GM12878 (cell line): ENCODE data around the gene LILRB1. TPM values are rescaled to one million over a fixed set of nuclear protein-coding genes. Genes with fewer than 3 reads are reported as not detected.
A peak's percentile ranks its signal among the peaks of the same experiment; 100 is the strongest.

Experiments used
- CBX3 ChIP-seq: fragments of 200-600 bp; sonication (generic); IDR thresholded peaks from 2 replicates; pipeline ENCODE4 v1.6.1; 2016; ENCODE audit warnings: low read depth, borderline replicate concordance
- CEBPB ChIP-seq, 2 experiments: fragments of 150-350 bp in 1 of 2; IDR thresholded peaks; 2 replicates each; pipeline ENCODE4 v1.6.1; 2012 to 2014; ENCODE audit warnings: low read depth in 2 of 2, low read length in 2 of 2, borderline replicate concordance in 1 of 2, inconsistent platforms in 1 of 2
- EED ChIP-seq: sonication (generic); IDR thresholded peaks from 2 replicates; pipeline ENCODE4 v1.6.1; 2016; ENCODE audit warnings: antibody characterized with exemption, low read depth
- HDAC2 ChIP-seq: fragments of 200-600 bp; sonication (generic); IDR thresholded peaks from 2 replicates; pipeline ENCODE4 v1.6.1; 2017
- IKZF1 ChIP-seq: fragments of 450-650 bp; conservative IDR thresholded peaks from 2 replicates; pipeline ENCODE4 v1.6.1; 2017; ENCODE audit warnings: antibody characterized with exemption, mild to moderate bottlenecking
- KDM1A ChIP-seq: fragments of 200-600 bp; sonication (generic); IDR thresholded peaks from 2 replicates; pipeline ENCODE4 v1.6.1; 2016; ENCODE audit warnings: borderline replicate concordance
- MXI1 ChIP-seq: fragments of 150-350 bp; IDR thresholded peaks from 2 replicates; pipeline ENCODE4 v1.6.1; 2011; ENCODE audit warnings: low read depth, mild to moderate bottlenecking, inconsistent platforms, low read length, improper control_type of control experiment
- NFYA ChIP-seq: IDR thresholded peaks from 2 replicates; pipeline ENCODE4 v1.6.1; 2011; ENCODE audit warnings: low read depth, mild to moderate bottlenecking, low read length, improper control_type of control experiment, borderline replicate concordance
- SIX5 ChIP-seq: IDR thresholded peaks from 2 replicates; pipeline ENCODE4 v1.6.1; 2011; ENCODE audit warnings: mild to moderate bottlenecking, low read depth, low read length, moderate library complexity; ENCODE audit not compliant: severe bottlenecking
- TARDBP ChIP-seq: IDR thresholded peaks from 2 replicates; pipeline ENCODE4 v1.6.1; 2016; ENCODE audit warnings: borderline replicate concordance
- YBX1 ChIP-seq: fragments of 450-650 bp; IDR thresholded peaks from 2 replicates; pipeline ENCODE4 v1.6.1; 2016; ENCODE audit warnings: antibody characterized with exemption
- ZNF207 ChIP-seq: fragments of 450-650 bp; IDR thresholded peaks from 2 replicates; pipeline ENCODE4 v1.6.1; 2014; ENCODE audit warnings: antibody characterized with exemption, mild to moderate bottlenecking, borderline replicate concordance
- ZNF24 ChIP-seq: fragments of 450-650 bp; IDR thresholded peaks from 2 replicates; pipeline ENCODE4 v1.6.1; 2017; ENCODE audit warnings: antibody characterized with exemption, mild to moderate bottlenecking
- polyA plus RNA-seq, 11 experiments: library from polyadenylated mRNA; depleted of rRNA in 4 of 11; unstranded in 6 of 11; stranded (reverse) in 5 of 11; fragments of >200 nt; fragmentation: Nextera tagmentation in 4 of 11; fragmentation: Illumina TruSeq in 1 of 11; extraction: Ambion mirVana in 4 of 11; extraction: Trizol in 1 of 11; gene quantifications; 1 replicate in 1 of 11; 2 replicates in 10 of 11; pipeline versions ENCODE4 v1.2.1 to v1.2.3, GENCODE V29; 2011 to 2016; ENCODE audit warnings: inconsistent platforms in 2 of 11, missing spikeins in 2 of 11, low read depth in 1 of 11
- total RNA-seq, 4 experiments: library from RNA; depleted of rRNA in 3 of 4; stranded (reverse); fragments of >200 nt in 3 of 4; fragmentation: Illumina TruSeq in 1 of 4; extraction: Trizol in 1 of 4; gene quantifications; 2 replicates each; pipeline versions ENCODE4 v1.2.1 to v1.2.3, GENCODE V29; 2013 to 2021
- TF ChIP-seq, protein P1 (sequence below): fragments of 450-650 bp; IDR thresholded peaks from 2 replicates; pipeline ENCODE4 v1.6.1; 2017; ENCODE audit warnings: low read depth, mild to moderate bottlenecking, moderate library complexity
- TF ChIP-seq, protein P2 (sequence below): fragments of 150-350 bp; IDR thresholded peaks from 2 replicates; pipeline ENCODE4 v1.6.1; 2016; ENCODE audit warnings: low read depth, low read length
- TF ChIP-seq, protein P3 (sequence below): fragments of 450-650 bp; IDR thresholded peaks from 2 replicates; pipeline ENCODE4 v1.6.1; 2017; ENCODE audit warnings: antibody characterized with exemption, mild to moderate bottlenecking, moderate library complexity
- TF ChIP-seq, protein P4 (sequence below): fragments of 150-350 bp; IDR thresholded peaks from 2 replicates; pipeline ENCODE4 v1.6.1; 2014; ENCODE audit warnings: mild to moderate bottlenecking, low read depth, low read length
- TF ChIP-seq, protein P5 (sequence below): fragments of 450-650 bp; IDR thresholded peaks from 2 replicates; pipeline ENCODE4 v1.6.1; 2016; ENCODE audit warnings: mild to moderate bottlenecking

Gene LILRB1
- total and polyA plus RNA-seq, 10 of the 15 experiments (the other 5 are each of a cell fraction or from before 2014, with no cell fraction given), result 4.9 to 92.2 (median 50.1) TPM

DNA sequence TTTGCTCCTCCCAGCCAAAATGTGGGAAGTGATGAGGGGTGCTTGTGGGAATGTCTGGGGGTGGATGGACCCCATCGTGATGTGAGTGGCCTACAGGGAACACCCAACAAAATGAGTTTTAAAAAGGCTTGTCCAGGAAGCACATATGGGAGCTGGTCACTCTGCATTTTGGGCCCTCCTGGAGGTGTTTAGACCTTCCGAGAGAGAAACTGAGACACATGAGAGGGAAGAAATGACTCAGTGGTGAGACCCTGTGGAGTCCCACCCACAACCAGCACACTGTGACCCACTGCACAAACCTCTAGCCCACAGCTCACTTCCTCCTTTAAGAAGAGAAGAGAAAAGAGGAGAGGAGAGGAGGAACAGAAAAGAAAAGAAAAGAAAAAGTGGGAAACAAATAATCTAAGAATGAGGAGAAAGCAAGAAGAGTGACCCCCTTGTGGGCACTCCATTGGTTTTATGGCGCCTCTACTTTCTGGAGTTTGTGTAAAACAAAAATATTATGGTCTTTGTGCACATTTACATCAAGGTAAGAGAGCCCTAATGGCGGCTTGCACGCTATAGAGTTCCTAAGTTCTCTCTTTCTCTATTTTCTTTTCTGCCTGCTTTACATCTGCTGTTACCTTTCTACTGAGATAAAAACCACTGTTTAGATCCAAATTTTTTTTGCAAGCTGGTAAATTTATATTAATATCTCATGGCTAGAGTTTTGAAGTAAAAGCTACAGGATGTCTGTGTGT is 13.3 kb upstream of the LILRB1 start (continued):
- TF ChIP-seq, protein P1, sequence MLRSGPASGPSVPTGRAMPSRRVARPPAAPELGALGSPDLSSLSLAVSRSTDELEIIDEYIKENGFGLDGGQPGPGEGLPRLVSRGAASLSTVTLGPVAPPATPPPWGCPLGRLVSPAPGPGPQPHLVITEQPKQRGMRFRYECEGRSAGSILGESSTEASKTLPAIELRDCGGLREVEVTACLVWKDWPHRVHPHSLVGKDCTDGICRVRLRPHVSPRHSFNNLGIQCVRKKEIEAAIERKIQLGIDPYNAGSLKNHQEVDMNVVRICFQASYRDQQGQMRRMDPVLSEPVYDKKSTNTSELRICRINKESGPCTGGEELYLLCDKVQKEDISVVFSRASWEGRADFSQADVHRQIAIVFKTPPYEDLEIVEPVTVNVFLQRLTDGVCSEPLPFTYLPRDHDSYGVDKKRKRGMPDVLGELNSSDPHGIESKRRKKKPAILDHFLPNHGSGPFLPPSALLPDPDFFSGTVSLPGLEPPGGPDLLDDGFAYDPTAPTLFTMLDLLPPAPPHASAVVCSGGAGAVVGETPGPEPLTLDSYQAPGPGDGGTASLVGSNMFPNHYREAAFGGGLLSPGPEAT, result peak; percentile 96
- TF ChIP-seq YBX1 (no peak), CEBPB (IDR thresholded peaks at IDR 0.05; ENCODE audit: borderline replicate concordance in 1 of 2, low read depth in 2 of 2, low read length in 2 of 2) (no peak), NFYA (no peak), EED (peak; percentile 91), SIX5 (no peak), HDAC2 (no peak), IKZF1 (peak; percentile 92), ZNF207 (no peak), KDM1A (no peak), ZNF24 (peak; percentile 82), MXI1 (peak; percentile 60; the same call in 1 of the 2 replicates), CBX3 (no peak), TARDBP (no peak)
- TF ChIP-seq, protein P2, sequence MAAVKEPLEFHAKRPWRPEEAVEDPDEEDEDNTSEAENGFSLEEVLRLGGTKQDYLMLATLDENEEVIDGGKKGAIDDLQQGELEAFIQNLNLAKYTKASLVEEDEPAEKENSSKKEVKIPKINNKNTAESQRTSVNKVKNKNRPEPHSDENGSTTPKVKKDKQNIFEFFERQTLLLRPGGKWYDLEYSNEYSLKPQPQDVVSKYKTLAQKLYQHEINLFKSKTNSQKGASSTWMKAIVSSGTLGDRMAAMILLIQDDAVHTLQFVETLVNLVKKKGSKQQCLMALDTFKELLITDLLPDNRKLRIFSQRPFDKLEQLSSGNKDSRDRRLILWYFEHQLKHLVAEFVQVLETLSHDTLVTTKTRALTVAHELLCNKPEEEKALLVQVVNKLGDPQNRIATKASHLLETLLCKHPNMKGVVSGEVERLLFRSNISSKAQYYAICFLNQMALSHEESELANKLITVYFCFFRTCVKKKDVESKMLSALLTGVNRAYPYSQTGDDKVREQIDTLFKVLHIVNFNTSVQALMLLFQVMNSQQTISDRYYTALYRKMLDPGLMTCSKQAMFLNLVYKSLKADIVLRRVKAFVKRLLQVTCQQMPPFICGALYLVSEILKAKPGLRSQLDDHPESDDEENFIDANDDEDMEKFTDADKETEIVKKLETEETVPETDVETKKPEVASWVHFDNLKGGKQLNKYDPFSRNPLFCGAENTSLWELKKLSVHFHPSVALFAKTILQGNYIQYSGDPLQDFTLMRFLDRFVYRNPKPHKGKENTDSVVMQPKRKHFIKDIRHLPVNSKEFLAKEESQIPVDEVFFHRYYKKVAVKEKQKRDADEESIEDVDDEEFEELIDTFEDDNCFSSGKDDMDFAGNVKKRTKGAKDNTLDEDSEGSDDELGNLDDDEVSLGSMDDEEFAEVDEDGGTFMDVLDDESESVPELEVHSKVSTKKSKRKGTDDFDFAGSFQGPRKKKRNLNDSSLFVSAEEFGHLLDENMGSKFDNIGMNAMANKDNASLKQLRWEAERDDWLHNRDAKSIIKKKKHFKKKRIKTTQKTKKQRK, result peak; percentile 25; the same call in 1 of the 2 replicates
- TF ChIP-seq, protein P3, sequence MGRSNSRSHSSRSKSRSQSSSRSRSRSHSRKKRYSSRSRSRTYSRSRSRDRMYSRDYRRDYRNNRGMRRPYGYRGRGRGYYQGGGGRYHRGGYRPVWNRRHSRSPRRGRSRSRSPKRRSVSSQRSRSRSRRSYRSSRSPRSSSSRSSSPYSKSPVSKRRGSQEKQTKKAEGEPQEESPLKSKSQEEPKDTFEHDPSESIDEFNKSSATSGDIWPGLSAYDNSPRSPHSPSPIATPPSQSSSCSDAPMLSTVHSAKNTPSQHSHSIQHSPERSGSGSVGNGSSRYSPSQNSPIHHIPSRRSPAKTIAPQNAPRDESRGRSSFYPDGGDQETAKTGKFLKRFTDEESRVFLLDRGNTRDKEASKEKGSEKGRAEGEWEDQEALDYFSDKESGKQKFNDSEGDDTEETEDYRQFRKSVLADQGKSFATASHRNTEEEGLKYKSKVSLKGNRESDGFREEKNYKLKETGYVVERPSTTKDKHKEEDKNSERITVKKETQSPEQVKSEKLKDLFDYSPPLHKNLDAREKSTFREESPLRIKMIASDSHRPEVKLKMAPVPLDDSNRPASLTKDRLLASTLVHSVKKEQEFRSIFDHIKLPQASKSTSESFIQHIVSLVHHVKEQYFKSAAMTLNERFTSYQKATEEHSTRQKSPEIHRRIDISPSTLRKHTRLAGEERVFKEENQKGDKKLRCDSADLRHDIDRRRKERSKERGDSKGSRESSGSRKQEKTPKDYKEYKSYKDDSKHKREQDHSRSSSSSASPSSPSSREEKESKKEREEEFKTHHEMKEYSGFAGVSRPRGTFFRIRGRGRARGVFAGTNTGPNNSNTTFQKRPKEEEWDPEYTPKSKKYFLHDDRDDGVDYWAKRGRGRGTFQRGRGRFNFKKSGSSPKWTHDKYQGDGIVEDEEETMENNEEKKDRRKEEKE, result no peak
- TF ChIP-seq, protein P4, sequence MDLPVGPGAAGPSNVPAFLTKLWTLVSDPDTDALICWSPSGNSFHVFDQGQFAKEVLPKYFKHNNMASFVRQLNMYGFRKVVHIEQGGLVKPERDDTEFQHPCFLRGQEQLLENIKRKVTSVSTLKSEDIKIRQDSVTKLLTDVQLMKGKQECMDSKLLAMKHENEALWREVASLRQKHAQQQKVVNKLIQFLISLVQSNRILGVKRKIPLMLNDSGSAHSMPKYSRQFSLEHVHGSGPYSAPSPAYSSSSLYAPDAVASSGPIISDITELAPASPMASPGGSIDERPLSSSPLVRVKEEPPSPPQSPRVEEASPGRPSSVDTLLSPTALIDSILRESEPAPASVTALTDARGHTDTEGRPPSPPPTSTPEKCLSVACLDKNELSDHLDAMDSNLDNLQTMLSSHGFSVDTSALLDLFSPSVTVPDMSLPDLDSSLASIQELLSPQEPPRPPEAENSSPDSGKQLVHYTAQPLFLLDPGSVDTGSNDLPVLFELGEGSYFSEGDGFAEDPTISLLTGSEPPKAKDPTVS, result no peak
- TF ChIP-seq, protein P5, sequence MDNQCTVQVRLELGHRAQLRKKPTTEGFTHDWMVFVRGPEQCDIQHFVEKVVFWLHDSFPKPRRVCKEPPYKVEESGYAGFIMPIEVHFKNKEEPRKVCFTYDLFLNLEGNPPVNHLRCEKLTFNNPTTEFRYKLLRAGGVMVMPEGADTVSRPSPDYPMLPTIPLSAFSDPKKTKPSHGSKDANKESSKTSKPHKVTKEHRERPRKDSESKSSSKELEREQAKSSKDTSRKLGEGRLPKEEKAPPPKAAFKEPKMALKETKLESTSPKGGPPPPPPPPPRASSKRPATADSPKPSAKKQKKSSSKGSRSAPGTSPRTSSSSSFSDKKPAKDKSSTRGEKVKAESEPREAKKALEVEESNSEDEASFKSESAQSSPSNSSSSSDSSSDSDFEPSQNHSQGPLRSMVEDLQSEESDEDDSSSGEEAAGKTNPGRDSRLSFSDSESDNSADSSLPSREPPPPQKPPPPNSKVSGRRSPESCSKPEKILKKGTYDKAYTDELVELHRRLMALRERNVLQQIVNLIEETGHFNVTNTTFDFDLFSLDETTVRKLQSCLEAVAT, result peak; percentile 89
